ENCODE results near the gene SHC2. TPM values are rescaled to one million over a fixed set of nuclear protein-coding genes. Genes with fewer than 3 reads are reported as not detected.

SHC2 gene
- total RNA-seq, 1 experiment from 2014 or later: 6.7 TPM

GRCh38 chr19:408902-409515 is 51.8 kb downstream of the SHC2 start, which contains the start of gene C2CD4C:
Gene C2CD4C (minus strand): TSS chr19:409147. CDS start chr19:408361, 786 bp downstream.
- no peaks in the 10 kb centered on the region for H3K27me3 ChIP-seq (ENCODE audit: control insufficient read depth, insufficient read depth, low read length)
- in situ Hi-C loops (cut with HindIII; ENCODE audit: low pct_unique_long_range_greater_than_20kb, low sequenced_read_pairs): no loop called here
- CTCF ChIA-PET: no interaction called here
- no peaks in the 10 kb centered on the region for H3K9me3 ChIP-seq (ENCODE audit: control insufficient read depth, insufficient read depth, low read depth, low read length)
- H3K27ac ChIP-seq (ENCODE audit: low read length): no peak within 1 kb of the TSS
- peaks cover 26% of the 10 kb centered on the region for H3K4me1 ChIP-seq (ENCODE audit: control insufficient read depth, insufficient read depth, low read length)
- POLR2A ChIA-PET: no interaction called here
- TF ChIP-seq CTCF (IDR thresholded peaks at IDR 0.05): no peak
- no peak for TF ChIP-seq TCF7L2 (IDR thresholded peaks at IDR 0.05; ENCODE audit: low read depth, low read length)
- no peak for TF ChIP-seq POLR2AphosphoS5 (IDR thresholded peaks at IDR 0.05; ENCODE audit: low read depth, low read length)
- TF ChIP-seq SIN3A (IDR thresholded peaks at IDR 0.05; ENCODE audit: borderline replicate concordance, insufficient read depth, low read depth, low read length): no peak
- no peak for TF ChIP-seq REST (IDR thresholded peaks at IDR 0.05; ENCODE audit: insufficient read depth in 1 of 2, low read depth in 2 of 2, low read length in 1 of 2)
- H3K4me3 ChIP-seq (ENCODE audit: low read depth in 2 of 2, low read length in 2 of 2): peak within 1 kb of the TSS; percentile 34 to 52
- no peaks in the 10 kb centered on the region for H3K36me3 ChIP-seq (ENCODE audit: control insufficient read depth, insufficient read depth, low read length)
- DNase-seq (ENCODE audit: low read depth, low spot score): no peak
- intact Hi-C loops (cut with micrococcal nuclease; ENCODE audit: unreplicated experiment): no loop called here
- BruUV-seq (replicated peaks): no TSS peak
- ATAC-seq: 0 out of 2 replicates have a peak, but pooled peaks have one; percentile 39

- Histone ChIP-seq H3K36me3 (ENCODE audit: control insufficient read depth, insufficient read depth, low read length) (no peaks in the 10 kb centered on the region), H3K4me1 (ENCODE audit: control insufficient read depth, insufficient read depth, low read length) (peaks cover 26% of the 10 kb centered on the region), H3K27ac (ENCODE audit: low read length) (no peak overlapping the region), H3K9me3 (ENCODE audit: control insufficient read depth, insufficient read depth, low read depth, low read length) (no peaks in the 10 kb centered on the region), H3K4me3 (ENCODE audit: low read depth in 2 of 2, low read length in 2 of 2) (peak overlapping the region; percentile 34 to 49), H3K27me3 (ENCODE audit: control insufficient read depth, insufficient read depth, low read length) (no peaks in the 10 kb centered on the region)
- no TSS peak for BruUV-seq (replicated peaks)
- in situ Hi-C loops (cut with HindIII; ENCODE audit: low pct_unique_long_range_greater_than_20kb, low sequenced_read_pairs) (no loop called here), intact Hi-C loops (cut with micrococcal nuclease; ENCODE audit: unreplicated experiment) (no loop called here)
- TF ChIP-seq TCF7L2 (IDR thresholded peaks at IDR 0.05; ENCODE audit: low read depth, low read length) (no peak), CTCF (IDR thresholded peaks at IDR 0.05) (no peak), REST (IDR thresholded peaks at IDR 0.05; ENCODE audit: insufficient read depth in 1 of 2, low read depth in 2 of 2, low read length in 1 of 2) (no peak), SIN3A (IDR thresholded peaks at IDR 0.05; ENCODE audit: borderline replicate concordance, insufficient read depth, low read depth, low read length) (no peak), POLR2AphosphoS5 (IDR thresholded peaks at IDR 0.05; ENCODE audit: low read depth, low read length) (no peak)
- CTCF ChIA-PET: no interaction called here
- ATAC-seq (peak; percentile 37; the same call in 1 of the 2 replicates), DNase-seq (ENCODE audit: low read depth, low spot score) (no peak)
- POLR2A ChIA-PET: no interaction called here
Measured at GRCh38 chr19:408441-408901, 52.4 kb downstream of the SHC2 start.
